NB4 (cell line): Measurements from ENCODE around the gene ARHGAP26.
"Not testable (repeated sequence)": the region's sequence is repeated elsewhere in the genome, so short reads cannot be mapped to it uniquely, and the experiment has no call there.

ENCODE experiments used
- DNase-seq: peaks from one replicate; pipeline ENCODE4 v3.0.0; 2010; ENCODE audit warnings: low read depth
- H3K4me3 ChIP-seq: one replicate; pipeline ENCODE4 v1.5.1; 2011; ENCODE audit warnings: mild to moderate bottlenecking, low read depth, low read length, moderate library complexity
- CTCF ChIP-seq: IDR thresholded peaks from one replicate; pipeline ENCODE4 v1.5.1; 2012; ENCODE audit warnings: low read depth, low read length
- MAX ChIP-seq: IDR thresholded peaks from 2 replicates; pipeline ENCODE4 v1.6.1; 2011; ENCODE audit warnings: low read depth, low read length
- MYC ChIP-seq: IDR thresholded peaks from 2 replicates; pipeline ENCODE4 v1.6.1; 2011; ENCODE audit warnings: low read depth, low read length
- POLR2A ChIP-seq: IDR thresholded peaks from 2 replicates; pipeline ENCODE4 v1.6.1; 2011; ENCODE audit warnings: mild to moderate bottlenecking; ENCODE audit not compliant: insufficient read length; ENCODE audit errors: extremely low read depth

The ARHGAP26 gene

GRCh38 chr5:142961440-142962173 is 191.4 kb downstream of the ARHGAP26 start:
- no peak for DNase-seq
- no peak overlapping the region for H3K4me3 ChIP-seq
- TF ChIP-seq POLR2A (no peak), MAX (no peak), MYC (no peak), CTCF (no peak)

GRCh38 chr5:142962174-142962533 is 192.0 kb downstream of the ARHGAP26 start:
- no peak overlapping the region for H3K4me3 ChIP-seq
- TF ChIP-seq CTCF (no peak), MYC (no peak), POLR2A (no peak), MAX (no peak)
- no peak for DNase-seq

- not testable (repeated sequence) for H3K4me3 ChIP-seq, DNase-seq
Observed at GRCh38 chr5:142965258-142966120, 195.3 kb downstream of the ARHGAP26 start.

GRCh38 chr5:142966121-142966420 is 195.9 kb downstream of the ARHGAP26 start:
- no peak for TF ChIP-seq POLR2A
- no peak for TF ChIP-seq MAX
- no peak for TF ChIP-seq MYC
- TF ChIP-seq CTCF: no peak
- no peak overlapping the region for H3K4me3 ChIP-seq
- DNase-seq: no peak

GRCh38 chr5:142969186-142969585 is 199.0 kb downstream of the ARHGAP26 start:
- TF ChIP-seq POLR2A (no peak), MYC (no peak), CTCF (no peak)
- no peak overlapping the region for H3K4me3 ChIP-seq
- DNase-seq: no peak

- TF ChIP-seq MYC (no peak), POLR2A (no peak), CTCF (no peak), MAX (no peak)
- DNase-seq: no peak
- H3K4me3 ChIP-seq: no peak overlapping the region
Observed at GRCh38 chr5:142969624-142970439, 199.7 kb downstream of the ARHGAP26 start.
